NCI-H226 (cell line): ENCODE results near the gene DPY19L1.
"Not testable (repeated sequence)": the region's sequence is repeated elsewhere in the genome, so short reads cannot be mapped to it uniquely, and the experiment has no call there.

ENCODE experiments used
- DNase-seq: peaks from one replicate; pipeline ENCODE4 v3.0.0-alpha.2; 2015

DPY19L1 gene

DNA sequence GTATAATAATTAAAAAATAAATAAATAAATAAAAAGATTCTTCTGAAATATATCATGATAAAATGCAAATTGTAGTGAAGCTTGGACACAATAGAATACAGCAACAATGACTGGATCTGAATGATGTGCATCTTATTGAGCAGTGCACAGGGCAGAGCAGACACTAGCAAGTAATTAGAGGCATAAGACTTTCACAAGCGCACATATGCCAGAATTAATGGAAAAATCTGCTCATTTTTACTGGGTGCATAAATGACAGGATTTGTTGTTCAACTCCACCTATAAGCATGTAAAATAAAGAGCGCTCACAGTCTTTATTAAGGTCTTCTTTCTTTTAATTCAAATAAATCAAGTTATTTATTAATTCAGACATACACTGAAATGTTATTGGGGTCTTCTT, 125.0 kb downstream of the DPY19L1 start:
- DNase-seq = no peak

DNA sequence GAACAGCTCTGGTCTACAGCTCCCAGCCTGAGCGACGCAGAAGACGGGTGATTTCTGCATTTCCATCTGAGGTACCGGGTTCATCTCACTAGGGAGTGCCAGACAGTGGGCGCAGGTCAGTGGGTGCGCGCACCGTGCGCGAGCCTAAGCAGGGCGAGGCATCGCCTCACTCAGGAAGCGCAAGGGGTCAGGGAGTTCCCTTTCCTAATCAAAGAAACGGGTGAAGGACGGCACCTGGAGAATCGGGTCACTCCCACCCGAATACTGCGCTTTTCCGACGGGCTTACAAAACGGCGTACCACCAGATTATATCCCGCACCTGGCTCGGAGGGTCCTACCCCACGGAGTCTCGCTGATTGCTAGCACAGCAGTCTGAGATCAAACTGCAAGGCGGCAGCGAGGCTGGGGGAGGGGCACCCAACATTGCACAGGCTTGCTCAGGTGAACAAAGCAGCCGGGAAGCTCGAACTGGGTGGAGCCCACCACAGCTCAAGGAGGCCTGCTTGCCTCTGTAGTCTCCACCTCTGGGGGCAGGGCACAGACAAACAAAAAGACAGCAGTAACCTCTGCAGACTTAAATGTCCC, 130.9 kb downstream of the DPY19L1 start:
- DNase-seq = not testable (repeated sequence)

DNA sequence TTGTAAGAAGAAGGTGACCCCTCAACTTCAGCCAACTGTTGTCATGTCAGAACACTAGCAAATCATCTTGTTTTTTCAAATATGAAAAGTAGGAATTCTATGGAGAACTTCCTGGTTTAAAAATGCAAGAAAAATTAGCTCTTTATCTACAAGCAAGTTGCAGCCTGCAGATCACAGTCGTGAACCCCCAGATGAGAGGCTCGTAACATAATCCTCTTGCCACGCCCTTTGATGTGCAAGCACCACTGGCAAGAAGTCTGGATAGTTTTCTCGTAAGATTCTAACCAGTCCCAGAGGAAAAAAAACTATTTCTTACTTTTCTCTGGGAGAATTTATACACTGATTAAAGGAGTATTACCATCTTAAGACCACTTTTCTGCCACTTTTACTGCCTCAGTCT, 132.3 kb downstream of the DPY19L1 start:
- no peak for DNase-seq

DNA sequence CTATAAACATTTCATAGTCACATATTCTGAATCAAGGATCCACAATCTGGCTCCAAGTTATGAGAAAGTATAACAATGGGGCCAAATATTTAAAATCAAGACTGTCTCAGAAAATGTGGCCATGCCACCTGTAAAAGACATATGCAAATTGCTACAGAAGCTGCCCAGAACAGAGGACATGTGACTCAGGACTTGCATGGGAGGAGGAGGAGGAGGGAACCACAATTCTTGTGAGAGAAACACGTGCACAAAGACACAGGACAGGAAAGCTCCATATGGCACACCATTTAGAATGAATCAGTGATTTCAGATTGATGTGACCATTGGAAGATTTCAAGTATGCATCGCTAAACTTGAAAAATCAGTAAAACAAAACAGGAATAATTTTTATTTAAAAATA, 133.4 kb downstream of the DPY19L1 start:
- not testable (repeated sequence) for DNase-seq

DNA sequence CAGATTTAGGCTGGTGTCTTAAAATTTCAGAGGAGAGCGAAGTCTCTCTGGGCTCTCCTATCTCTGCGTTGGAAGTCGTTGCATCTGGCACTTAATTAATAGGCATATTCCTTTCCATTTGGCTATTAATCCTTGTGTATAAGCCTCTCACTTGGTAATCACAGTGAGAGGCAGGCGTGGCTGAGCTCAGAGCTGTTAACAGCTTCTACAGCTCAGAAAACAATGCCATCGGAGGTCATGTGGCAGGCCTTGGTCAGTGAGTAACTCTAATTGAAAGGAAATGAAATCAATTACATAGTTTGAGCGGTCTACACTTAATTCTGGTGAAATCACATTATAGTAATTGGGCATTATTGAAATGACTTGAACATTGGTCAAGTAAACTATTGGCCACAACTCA, 135.1 kb downstream of the DPY19L1 start:
- DNase-seq = no peak

DNA sequence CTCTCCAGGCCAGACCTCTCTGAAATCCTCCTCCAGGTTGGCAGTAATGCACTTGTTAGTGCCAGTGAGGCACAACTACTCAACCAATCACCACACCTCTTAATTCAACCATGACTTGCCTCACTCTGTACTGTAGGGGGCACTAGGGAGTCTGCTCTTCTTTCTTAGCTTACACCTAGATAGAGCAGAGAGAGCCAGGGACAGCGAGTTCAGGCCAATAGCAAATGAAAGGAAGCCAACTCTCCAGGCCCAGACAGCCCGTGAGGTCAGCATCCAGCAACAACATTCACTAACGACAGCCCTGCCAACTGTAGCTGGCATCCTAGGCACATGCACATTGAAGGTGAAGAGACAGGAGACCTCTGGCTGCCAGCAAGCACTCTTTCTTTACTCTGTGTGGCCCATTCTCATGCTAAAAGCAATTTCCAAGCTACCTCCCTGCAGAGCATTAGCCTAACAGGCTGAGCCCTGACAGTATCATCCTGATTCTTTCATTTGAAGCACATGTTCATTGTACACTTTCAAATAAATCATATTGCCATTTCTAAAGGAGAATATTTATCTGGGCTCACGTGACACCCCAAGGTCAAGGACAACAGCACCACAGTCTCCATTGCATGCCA, 136.3 kb downstream of the DPY19L1 start:
- no peak for DNase-seq

DNA sequence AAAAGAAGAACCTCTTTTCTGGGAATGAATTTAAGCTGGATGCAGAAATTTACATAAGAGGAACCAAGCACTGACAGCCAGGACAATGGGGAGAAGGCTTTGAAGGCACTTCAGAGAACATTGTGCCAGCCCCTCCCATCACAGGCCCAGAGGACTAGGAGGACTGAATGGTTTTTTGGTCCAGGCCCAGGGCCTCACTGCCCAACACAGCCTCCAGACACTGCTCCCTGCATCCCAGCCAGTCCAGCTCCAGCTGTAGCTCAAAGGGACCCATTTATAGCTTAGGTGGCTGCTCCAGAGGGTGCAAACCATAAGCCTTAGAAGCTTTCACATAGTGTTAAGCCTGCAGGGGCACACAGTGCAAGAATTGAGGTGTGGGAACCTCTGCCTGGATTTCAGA, 142.1 kb downstream of the DPY19L1 start:
- no peak for DNase-seq

DNA sequence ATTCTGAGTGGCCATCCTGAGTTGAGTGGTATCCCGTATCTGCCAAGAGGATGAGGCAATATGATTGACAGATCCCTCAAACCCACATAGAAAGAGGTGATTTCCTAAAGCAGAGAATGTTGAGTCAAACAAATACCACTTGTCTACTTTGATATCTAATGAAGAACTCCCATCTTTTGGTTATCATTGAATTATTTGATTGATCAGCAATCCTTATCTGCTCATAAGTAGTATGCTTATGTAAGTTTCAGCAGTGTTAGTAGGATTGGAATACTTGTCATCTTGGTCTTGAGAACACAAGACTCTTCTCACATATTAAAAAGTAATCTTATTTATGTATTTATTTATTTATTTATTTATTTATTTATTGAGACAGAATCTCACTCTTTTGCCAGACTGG, 147.3 kb downstream of the DPY19L1 start:
- no peak for DNase-seq

DNA sequence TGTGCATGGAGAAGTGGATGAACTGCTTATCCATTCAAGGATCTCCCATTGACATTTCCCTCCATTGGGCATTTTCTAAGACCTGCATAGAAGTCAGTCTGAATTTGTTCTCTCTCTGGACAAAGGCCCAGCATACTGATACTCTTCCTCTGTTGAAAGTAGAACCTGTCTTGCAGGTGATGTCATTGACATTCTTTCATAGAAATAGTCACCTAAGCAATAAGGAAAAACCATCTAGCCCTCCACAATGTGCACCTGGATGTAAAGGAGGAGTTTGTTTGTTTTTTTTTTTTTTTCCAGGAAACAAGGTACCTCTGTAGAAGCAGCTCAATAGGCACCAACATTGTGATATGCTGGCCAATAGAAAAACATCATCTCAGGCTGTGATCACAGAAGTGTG, 150.4 kb downstream of the DPY19L1 start:
- DNase-seq = no peak

DNA sequence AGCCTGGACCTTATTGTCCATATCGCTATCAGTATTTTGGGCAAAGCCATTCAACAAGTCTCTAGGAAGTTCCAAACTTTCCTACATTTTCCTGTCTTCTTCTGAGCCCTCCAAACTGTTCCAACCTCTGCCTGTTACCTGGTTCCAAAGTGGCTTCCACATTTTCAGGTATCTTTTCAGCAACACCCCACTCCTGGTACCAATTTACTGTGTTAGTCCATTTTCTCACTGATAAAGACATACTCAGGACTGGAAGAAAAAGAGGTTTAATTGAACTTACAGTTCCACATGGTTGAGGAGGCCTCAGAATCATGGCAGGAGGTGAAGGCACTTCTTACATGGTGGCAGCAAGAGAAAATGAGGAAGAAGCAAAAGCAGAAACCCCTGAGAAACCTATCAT, 153.4 kb downstream of the DPY19L1 start:
- not testable (repeated sequence) for DNase-seq

DNA sequence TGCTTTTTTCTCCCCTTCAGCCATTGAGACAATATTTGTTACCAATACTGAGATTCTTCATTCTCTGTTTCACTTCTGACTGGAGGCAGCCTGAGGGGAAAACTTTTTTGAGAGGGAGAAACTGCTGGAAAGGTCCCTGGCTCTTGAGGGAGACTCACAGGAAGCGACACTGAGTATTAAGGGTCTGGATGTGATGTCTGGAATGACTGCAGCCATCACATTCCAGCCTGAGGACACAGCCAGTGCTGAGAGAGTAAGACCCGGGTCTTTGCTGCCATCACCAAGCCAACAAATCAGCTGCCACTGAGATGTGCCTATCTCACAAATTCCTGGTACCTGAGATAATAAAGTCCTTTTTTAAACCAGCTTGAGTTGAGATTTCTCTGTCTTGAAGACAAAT, 157.4 kb downstream of the DPY19L1 start:
- no peak for DNase-seq

DNA sequence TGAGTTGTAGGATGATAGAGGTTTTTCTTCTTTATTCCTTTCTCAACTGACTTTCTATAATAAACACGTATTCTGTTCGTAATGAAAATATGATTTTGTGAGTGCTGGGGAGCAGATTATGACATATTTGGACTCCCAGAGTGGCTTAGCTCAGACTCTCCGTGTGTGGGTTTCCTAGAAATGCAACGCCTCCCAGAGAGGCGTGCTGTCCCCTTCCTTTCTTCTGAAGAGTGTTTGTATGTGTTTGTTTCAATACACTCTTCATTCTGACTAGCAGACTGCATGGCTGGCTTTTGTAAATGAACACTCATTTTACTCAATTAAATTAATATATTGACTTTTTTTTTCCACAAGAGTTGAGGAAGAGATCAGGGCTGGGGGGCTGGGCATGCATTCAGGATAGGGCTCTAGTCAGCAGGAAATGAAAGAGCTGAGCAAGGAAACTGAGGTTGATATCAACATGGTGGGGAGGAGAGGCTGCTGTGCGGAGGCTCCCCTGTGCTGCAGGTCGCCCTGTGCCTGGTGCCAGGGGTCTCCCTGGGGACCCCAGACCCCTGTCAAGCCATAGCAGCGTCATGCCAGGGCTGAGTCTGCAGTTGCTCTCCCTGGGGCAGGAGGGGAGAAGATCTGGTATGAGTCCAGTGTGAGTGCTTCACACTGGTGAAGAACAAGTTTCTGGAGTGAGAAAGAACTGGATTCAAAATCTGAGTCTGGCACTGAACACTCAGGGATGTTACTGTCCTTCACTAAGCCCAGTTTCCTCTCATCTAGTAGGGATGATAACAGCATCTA, 158.1 kb downstream of the DPY19L1 start:
- DNase-seq = not testable (repeated sequence)
